Activated gamma-delta T cell treated with Interleukin-2 at 50 U/mL for 16 hours (primary cell): Measurements from ENCODE around the gene DNAH3.
"Not testable (repeated sequence)": the region's sequence is repeated elsewhere in the genome, so short reads cannot be mapped to it uniquely, and the experiment has no call there.

Experiments used
- DNase-seq: peaks from one replicate; pipeline ENCODE4 v3.0.0-alpha.2; 2020

The DNAH3 gene, protein sequence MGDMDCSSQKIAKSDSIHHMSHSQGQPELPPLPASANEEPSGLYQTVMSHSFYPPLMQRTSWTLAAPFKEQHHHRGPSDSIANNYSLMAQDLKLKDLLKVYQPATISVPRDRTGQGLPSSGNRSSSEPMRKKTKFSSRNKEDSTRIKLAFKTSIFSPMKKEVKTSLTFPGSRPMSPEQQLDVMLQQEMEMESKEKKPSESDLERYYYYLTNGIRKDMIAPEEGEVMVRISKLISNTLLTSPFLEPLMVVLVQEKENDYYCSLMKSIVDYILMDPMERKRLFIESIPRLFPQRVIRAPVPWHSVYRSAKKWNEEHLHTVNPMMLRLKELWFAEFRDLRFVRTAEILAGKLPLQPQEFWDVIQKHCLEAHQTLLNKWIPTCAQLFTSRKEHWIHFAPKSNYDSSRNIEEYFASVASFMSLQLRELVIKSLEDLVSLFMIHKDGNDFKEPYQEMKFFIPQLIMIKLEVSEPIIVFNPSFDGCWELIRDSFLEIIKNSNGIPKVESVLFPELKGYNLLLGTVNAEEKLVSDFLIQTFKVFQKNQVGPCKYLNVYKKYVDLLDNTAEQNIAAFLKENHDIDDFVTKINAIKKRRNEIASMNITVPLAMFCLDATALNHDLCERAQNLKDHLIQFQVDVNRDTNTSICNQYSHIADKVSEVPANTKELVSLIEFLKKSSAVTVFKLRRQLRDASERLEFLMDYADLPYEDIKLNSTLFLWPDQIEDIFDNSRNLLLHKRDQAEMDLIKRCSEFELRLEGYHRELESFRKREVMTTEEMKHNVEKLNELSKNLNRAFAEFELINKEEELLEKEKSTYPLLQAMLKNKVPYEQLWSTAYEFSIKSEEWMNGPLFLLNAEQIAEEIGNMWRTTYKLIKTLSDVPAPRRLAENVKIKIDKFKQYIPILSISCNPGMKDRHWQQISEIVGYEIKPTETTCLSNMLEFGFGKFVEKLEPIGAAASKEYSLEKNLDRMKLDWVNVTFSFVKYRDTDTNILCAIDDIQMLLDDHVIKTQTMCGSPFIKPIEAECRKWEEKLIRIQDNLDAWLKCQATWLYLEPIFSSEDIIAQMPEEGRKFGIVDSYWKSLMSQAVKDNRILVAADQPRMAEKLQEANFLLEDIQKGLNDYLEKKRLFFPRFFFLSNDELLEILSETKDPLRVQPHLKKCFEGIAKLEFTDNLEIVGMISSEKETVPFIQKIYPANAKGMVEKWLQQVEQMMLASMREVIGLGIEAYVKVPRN (N-terminal part only)

DNA sequence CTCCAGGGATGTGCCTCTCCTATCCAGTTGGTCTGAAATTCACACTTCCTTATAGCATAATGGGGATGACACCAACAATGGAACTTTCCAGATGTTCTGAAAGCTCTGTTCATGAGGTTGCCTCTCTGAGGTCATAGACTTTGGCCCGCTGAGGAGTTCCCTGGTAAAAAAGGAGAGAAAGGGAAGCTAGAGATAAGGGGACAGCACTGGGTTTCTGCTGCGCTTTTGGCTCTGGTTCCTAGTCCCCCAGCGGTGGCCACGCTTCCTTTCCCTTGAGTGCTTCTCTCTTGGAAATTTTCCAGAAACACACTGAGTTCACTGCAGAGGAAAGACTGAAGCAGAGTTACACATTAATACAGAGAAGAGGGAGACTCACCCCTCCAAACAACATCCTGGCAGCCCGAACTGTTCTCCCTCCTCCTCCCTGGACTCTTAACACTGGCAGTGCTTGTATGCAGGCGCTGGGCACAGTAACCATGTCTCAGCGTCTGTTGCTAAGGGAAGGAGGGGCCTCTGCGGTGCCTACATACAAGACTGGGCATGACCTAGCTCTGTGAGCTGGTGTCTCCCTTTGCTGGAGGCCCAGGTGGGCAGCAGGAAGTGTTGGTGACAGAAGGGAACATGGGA, at the start of gene DNAH3:
DNAH3 (minus strand) TSS at position 472 of the 627 bp plus-strand sequence. CDS start 527 bp downstream, outside the sequence.
- DNase-seq = no peak

- DNase-seq = no peak
Observed at GRCh38 chr16:21199607-21200218, 49.1 kb upstream of the DNAH3 start.

- no peak for DNase-seq
Observed at GRCh38 chr16:21197621-21198020, 47.0 kb upstream of the DNAH3 start.

DNA sequence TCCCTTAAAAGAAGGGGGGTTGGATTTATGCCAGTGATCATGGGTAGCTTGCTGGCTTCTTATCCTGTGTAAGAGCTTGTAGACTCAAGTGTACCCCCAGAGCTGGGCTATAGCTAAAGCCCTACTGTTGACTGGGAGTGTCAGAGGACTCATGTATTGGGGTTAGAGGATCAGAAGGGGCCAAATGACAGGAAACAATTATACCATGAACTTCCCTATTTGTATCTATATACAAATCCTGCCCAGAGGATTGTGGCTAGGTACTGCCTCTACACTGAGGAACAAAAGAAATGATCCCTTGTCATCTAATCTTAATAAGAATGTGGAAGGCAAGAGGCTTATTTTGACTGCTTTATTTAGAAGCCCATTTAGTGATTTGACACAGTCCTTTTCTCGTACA, 46.5 kb upstream of the DNAH3 start:
- no peak for DNase-seq

- not testable (repeated sequence) for DNase-seq
Observed at GRCh38 chr16:21195330-21195729, 44.7 kb upstream of the DNAH3 start.

DNA sequence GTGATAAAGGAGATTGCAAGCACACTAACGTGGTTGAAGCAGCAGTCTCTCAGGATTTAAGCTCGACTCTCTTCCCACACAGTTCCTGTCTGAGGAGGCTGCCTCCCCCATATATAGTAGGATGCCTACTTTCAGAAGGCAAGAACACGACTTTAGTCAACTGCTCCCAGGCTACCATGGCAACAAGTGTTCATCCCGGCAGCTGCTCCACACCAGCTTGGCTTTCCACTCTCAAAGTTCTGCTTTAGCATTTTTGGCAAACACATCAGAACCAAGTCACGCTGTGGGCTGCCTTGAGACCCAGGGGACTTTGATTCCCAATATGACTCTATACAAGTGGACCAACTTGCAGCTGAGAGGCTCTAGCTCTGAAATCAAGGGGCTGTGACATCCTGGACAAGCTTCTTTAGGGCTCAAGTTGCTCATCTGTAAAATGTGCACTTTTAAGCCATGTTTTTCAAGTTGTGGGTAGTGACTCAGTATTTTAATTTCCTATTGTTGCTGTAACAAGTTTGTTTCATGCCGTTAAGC, 44.2 kb upstream of the DNAH3 start:
- DNase-seq = no peak

GRCh38 chr16:21192991-21193390, 42.3 kb upstream of the DNAH3 start:
- no peak for DNase-seq

DNA sequence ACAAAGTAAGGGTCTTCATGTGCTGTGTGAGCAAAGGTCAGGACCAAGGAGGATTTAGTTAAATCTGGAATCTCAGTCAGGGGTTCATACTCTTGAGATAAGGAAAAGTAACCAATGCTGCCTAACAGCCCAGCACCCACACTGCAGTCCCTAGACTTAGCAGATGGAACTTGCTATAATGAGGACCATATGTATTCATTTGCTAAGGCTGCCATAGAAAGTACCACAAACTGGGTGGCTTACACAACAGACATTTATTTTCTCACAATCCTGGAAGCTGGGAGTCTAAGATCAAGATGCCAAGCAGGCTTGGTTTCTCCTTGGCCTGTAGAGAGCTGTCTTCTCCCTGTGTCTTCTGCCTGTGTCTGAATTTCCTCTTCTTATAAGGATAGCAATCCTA, 40.0 kb upstream of the DNAH3 start:
- DNase-seq = no peak

GRCh38 chr16:21190013-21190412, 39.4 kb upstream of the DNAH3 start:
- DNase-seq = no peak

DNA sequence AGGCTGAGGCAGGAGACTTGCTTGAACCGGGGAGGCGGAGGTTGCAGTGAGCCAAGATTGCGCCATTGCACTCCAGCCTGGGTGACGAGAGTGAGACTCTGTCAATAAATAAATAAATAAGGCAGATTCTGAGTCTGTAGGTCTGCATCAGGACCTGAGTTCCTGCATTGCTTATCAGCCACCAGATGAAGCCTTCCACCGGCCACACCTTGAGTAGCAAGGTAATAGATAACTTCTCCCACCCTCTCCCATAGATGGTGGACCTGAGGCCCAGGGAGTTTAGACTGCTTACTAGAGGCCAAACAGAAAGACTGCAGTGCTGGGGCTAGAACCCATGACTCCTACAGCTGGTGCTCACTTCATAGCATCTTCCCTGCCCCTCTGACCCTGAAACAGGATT, 38.7 kb upstream of the DNAH3 start:
- no peak for DNase-seq

GRCh38 chr16:21186326-21186691, 35.7 kb upstream of the DNAH3 start:
- no peak for DNase-seq

GRCh38 chr16:21185659-21186325, 35.1 kb upstream of the DNAH3 start:
- no peak for DNase-seq

DNA sequence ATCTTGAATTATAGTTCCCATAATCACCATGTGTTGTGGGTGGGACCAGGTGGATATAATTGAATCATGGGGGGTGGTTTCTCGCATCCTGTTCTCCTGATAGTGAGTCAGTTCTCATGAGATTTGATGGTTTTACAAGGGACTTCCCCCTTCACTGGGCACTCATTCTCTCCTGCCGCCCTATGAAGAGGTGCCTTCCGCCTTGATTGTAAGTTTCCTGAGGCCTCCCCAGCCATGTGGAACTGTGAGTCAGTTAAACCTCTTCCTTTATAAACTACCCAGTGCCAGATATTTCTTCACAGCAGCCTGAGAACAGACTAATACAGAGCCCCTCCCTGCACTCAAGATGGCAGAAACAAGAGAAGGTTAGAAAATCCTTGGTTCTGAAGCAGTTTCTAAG, 34.2 kb upstream of the DNAH3 start:
- no peak for DNase-seq

- no peak for DNase-seq
Observed at GRCh38 chr16:21183995-21184394, 33.3 kb upstream of the DNAH3 start.

DNA sequence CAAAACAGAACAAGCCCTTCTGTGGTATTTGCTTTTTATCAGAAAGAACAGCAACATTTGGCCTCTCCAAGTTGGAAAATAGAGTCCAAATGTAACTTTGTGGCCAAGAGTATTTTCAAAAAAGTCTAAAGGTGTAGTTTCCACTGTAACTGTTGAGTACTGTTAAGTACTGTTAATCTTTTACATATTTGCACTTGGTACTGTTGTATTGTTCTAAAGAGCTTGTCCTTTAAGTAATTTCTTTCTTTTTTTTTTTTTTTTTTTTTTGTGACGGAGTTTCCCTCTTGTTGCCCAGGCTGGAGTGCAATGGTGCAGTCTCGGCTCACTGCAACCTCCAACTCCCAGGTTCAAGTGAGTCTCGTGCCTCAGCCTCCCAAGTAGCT, 29.3 kb upstream of the DNAH3 start:
- DNase-seq = no peak

GRCh38 chr16:21179126-21179982, 28.7 kb upstream of the DNAH3 start:
- DNase-seq = no peak

DNA sequence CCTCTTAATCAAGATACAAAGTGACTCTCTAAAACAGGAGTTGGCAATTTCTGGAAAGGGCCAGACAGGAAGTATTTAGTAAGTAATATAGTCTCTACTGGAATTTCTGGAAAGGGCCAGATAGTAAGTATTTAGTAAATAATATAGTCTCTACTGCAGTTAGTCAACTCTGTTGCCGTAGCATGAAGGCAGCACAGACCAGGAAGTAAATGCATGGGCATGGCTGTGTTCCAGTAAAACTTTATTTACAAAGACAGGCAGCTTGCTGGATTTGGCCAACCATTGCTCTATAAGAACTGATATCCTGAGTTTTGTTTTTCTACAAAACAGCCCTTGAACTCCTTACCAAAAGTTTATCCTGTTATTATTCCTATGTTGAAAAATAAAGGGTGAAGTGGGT, 24.8 kb upstream of the DNAH3 start:
- DNase-seq = no peak

DNA sequence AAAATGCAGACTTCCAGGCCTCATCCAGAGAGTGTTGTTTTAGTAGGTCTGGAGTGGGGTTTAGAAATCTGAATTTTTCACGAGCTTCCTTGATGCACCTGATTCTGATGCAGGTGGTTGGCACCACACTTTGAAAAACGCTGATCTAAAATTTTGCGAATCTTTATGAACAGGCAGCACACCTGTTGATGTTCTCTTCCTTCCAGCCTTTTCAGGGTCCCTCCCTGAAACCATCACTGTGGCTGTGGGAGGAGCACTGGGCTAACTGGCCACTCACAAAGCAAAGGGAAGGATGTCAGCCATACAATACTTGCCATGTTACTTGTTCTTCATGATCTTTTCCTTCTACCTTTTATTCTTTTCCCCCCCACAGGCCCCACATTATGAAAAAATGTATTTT, 22.0 kb upstream of the DNAH3 start:
- no peak for DNase-seq

- DNase-seq = not testable (repeated sequence)
Observed at GRCh38 chr16:21170116-21170515, 19.5 kb upstream of the DNAH3 start.

- no peak for DNase-seq
Observed at GRCh38 chr16:21169249-21169981, 18.8 kb upstream of the DNAH3 start.
